B cell (primary cell): ENCODE data around the gene CEP164. TPM values are rescaled to one million over a fixed set of nuclear protein-coding genes. Genes with fewer than 3 reads are reported as not detected.

Experiments used
- ATAC-seq: fragments of 200-7000 bp; cut with Tn5 transposase; one replicate; pipeline ENCODE4 v1.10.0; 2021; ENCODE audit warnings: low read depth, mild to moderate bottlenecking, moderate number of reproducible peaks, moderate library complexity
- CTCF ChIA-PET: fragments of 350-600 bp; sonication (Branson Sonifier 250); formaldehyde crosslinking; loops from one replicate; lab custom pipeline; 2021; ENCODE audit warnings: antibody characterized with exemption, inconsistent platforms; lab: Charles Lee
- POLR2A ChIA-PET: fragments of 350-600 bp; sonication (Branson Sonifier 250); formaldehyde crosslinking; loops from one replicate; lab custom pipeline; 2021; ENCODE audit warnings: antibody characterized with exemption; lab: Charles Lee
- DNase-seq: peaks from one replicate; pipeline ENCODE4 v3.0.0; 2013
- H2AFZ ChIP-seq: 2 replicates; pipeline ENCODE4 v1.6.1; 2012; ENCODE audit warnings: mild to moderate bottlenecking, low read depth, low read length; ENCODE audit not compliant: insufficient read depth, poor library complexity, severe bottlenecking
- H3K27ac ChIP-seq, 2 donors: 1 replicate in 1 of 2; 2 replicates in 1 of 2; pipeline ENCODE4 v1.5.1; 2012 to 2013; ENCODE audit warnings: low read length in 2 of 2, mild to moderate bottlenecking in 2 of 2, moderate library complexity in 1 of 2
- H3K27me3 ChIP-seq, 4 experiments: fragments of 200-600 bp in 1 of 4; sonication (generic) in 1 of 4; replicated peaks in 1 of 4; 1 replicate in 2 of 4; 2 replicates in 2 of 4; pipeline versions ENCODE4 v1.6.1 to v1.7.0; 2013 to 2016; ENCODE audit warnings: low read length in 3 of 4, mild to moderate bottlenecking in 2 of 4, mixed read lengths in 1 of 4, moderate library complexity in 1 of 4; ENCODE audit not compliant: insufficient read depth in 4 of 4, control insufficient read depth in 3 of 4; ENCODE audit errors: control extremely low read depth in 1 of 4
- H3K36me3 ChIP-seq, 2 experiments: replicated peaks in 1 of 2; 1 replicate in 1 of 2; 2 replicates in 1 of 2; pipeline versions ENCODE4 v1.6.1 to v1.7.1; 2013; ENCODE audit warnings: low read length in 1 of 2; ENCODE audit not compliant: insufficient read depth in 2 of 2, control insufficient read depth in 1 of 2; ENCODE audit errors: control extremely low read depth in 1 of 2, extremely low read depth in 1 of 2
- H3K4me1 ChIP-seq, 2 donors: fragments of 200-600 bp in 1 of 2; sonication (generic) in 1 of 2; 1 replicate in 1 of 2; 2 replicates in 1 of 2; pipeline versions ENCODE4 v1.5.1 to v1.6.1; 2013 to 2017; ENCODE audit warnings: low read length in 2 of 2; ENCODE audit not compliant: control insufficient read depth in 2 of 2, insufficient read depth in 2 of 2
- H3K4me2 ChIP-seq: replicated peaks from 2 replicates; pipeline ENCODE3; 2012; ENCODE audit warnings: mild to moderate bottlenecking, low read depth, low read length; ENCODE audit not compliant: poor library complexity, severe bottlenecking
- H3K4me3 ChIP-seq, 5 experiments: fragments of 200-600 bp in 1 of 5; sonication (generic) in 1 of 5; 1 replicate in 3 of 5; 2 replicates in 2 of 5; pipeline versions ENCODE4 v1.5.1 to v1.7.0; 2011 to 2016; ENCODE audit warnings: low read length in 4 of 5, mild to moderate bottlenecking in 4 of 5, low read depth in 2 of 5, control low read depth in 1 of 5, moderate library complexity in 1 of 5; ENCODE audit not compliant: insufficient read depth in 1 of 5; ENCODE audit errors: control extremely low read depth in 1 of 5, extremely low read depth in 1 of 5
- H3K79me2 ChIP-seq: fragments of 200-600 bp; sonication (generic); one replicate; pipeline ENCODE4 v1.6.0; 2016; ENCODE audit warnings: low read length; ENCODE audit not compliant: control insufficient read depth, insufficient read depth
- H3K9ac ChIP-seq: fragments of 200-600 bp; sonication (generic); 2 replicates; pipeline ENCODE4 v1.6.1; 2017; ENCODE audit warnings: mild to moderate bottlenecking, low read length, moderate library complexity
- H3K9me3 ChIP-seq, 3 donors: one replicate each; pipeline versions ENCODE4 v1.6.1 to v1.7.1; 2013; ENCODE audit warnings: low read length in 2 of 3; ENCODE audit not compliant: control insufficient read depth in 2 of 3, insufficient read depth in 1 of 3; ENCODE audit errors: control extremely low read depth in 1 of 3
- H4K20me1 ChIP-seq: 2 replicates; pipeline ENCODE4 v1.6.0; 2012; ENCODE audit warnings: mild to moderate bottlenecking, low read length; ENCODE audit not compliant: insufficient read depth, control insufficient read depth, poor library complexity, severe bottlenecking
- H3K27ac Mint-ChIP-seq: one replicate; pipeline ENCODE4 v1.8.0; 2021; ENCODE audit warnings: mixed read lengths
- H3K27me3 Mint-ChIP-seq: one replicate; pipeline ENCODE4 v1.8.0; 2021; ENCODE audit warnings: mixed read lengths
- H3K4me1 Mint-ChIP-seq: one replicate; pipeline ENCODE4 v1.8.0; 2021; ENCODE audit warnings: mixed read lengths
- H3K4me3 Mint-ChIP-seq: one replicate; pipeline ENCODE4 v1.8.0; 2021; ENCODE audit warnings: mixed read lengths
- H3K9me3 Mint-ChIP-seq: one replicate; pipeline ENCODE4 v1.8.0; 2022; ENCODE audit warnings: mixed read lengths; ENCODE audit not compliant: insufficient read depth
- EZH2 ChIP-seq: IDR thresholded peaks from 2 replicates; pipeline ENCODE4 v1.6.1; 2012; ENCODE audit warnings: borderline replicate concordance, low read depth, mild to moderate bottlenecking, moderate library complexity, low read length; ENCODE audit not compliant: insufficient read depth, poor library complexity, severe bottlenecking
- whole genome bisulfite sequencing: methylation state at CpG from one replicate; pipeline ENCODE4 v1.1.5; 2013; ENCODE audit warnings: missing lambda C conversion rate; ENCODE audit not compliant: insufficient coverage; 5-methylcytosine and 5-hydroxymethylcytosine counted together
- intact Hi-C: fragments of 100-400 bp; cut with micrococcal nuclease; formaldehyde crosslinking; loops from one replicate; pipeline ENCODE4 v1.10.0; 2022
- polyA plus RNA-seq: library from polyadenylated mRNA; depleted of rRNA; stranded (reverse); fragments of >200 nt; gene quantifications from 2 replicates; pipeline ENCODE4 v1.2.3, GENCODE V29; 2012
- total RNA-seq, 2 donors: library from RNA; stranded (reverse); fragments of 120-200 nt in 1 of 2; gene quantifications; 1 replicate in 1 of 2; 2 replicates in 1 of 2; pipeline versions ENCODE4 v1.2.3 to v1.2.4, GENCODE V29; 2013 to 2022
- TF ChIP-seq, protein P1 (sequence below): fragments of 200-600 bp; IDR thresholded peaks from one replicate; pipeline ENCODE4 v1.8.0; 2022; ENCODE audit warnings: antibody characterized with exemption, mild to moderate bottlenecking

Gene CEP164
- total and polyA plus RNA-seq, 2 donors (not counting 1 experiment from before 2014, with no cell fraction given) = 31.5 to 54.8 TPM

GRCh38 chr11:117303101-117303500 is 24.6 kb upstream of the CEP164 start:
- no peak overlapping the region for H3K27ac Mint-ChIP-seq
- ChIA-PET POLR2A (no interaction called here), CTCF (no interaction called here)
- Histone ChIP-seq H4K20me1 (no peaks in the 10 kb centered on the region), H3K36me3 (no peaks in the 10 kb centered on the region), H3K4me3 (no peak overlapping the region), H3K4me2 (no peak overlapping the region), H3K27me3 (peaks cover 0 to 3% (median 2%) of the 10 kb centered on the region in 4 experiments), H3K4me1 (no peaks in the 10 kb centered on the region), H3K9me3 (no peaks in the 10 kb centered on the region), H3K9ac (no peak overlapping the region), H3K27ac (no peak overlapping the region), H3K79me2 (no peaks in the 10 kb centered on the region), H2AFZ (no peak overlapping the region)
- peaks cover 9% of the 10 kb centered on the region for H3K27me3 Mint-ChIP-seq
- 83% methylated on average over 4 of the region's 4 CpGs for WGBS
- DNase-seq (no peak), ATAC-seq (no peak)
- no peaks in the 10 kb centered on the region for H3K9me3 Mint-ChIP-seq
- H3K4me3 Mint-ChIP-seq = no peak overlapping the region
- intact Hi-C loops = no loop called here
- no peaks in the 10 kb centered on the region for H3K4me1 Mint-ChIP-seq
- TF ChIP-seq EZH2 = no peak
- TF ChIP-seq, protein P1, sequence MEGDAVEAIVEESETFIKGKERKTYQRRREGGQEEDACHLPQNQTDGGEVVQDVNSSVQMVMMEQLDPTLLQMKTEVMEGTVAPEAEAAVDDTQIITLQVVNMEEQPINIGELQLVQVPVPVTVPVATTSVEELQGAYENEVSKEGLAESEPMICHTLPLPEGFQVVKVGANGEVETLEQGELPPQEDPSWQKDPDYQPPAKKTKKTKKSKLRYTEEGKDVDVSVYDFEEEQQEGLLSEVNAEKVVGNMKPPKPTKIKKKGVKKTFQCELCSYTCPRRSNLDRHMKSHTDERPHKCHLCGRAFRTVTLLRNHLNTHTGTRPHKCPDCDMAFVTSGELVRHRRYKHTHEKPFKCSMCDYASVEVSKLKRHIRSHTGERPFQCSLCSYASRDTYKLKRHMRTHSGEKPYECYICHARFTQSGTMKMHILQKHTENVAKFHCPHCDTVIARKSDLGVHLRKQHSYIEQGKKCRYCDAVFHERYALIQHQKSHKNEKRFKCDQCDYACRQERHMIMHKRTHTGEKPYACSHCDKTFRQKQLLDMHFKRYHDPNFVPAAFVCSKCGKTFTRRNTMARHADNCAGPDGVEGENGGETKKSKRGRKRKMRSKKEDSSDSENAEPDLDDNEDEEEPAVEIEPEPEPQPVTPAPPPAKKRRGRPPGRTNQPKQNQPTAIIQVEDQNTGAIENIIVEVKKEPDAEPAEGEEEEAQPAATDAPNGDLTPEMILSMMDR = no peak

GRCh38 chr11:117303646-117304315 is 23.9 kb upstream of the CEP164 start:
- H3K9ac ChIP-seq = no peak overlapping the region
- no peak overlapping the region for H3K4me2 ChIP-seq
- ChIA-PET CTCF (no interaction called here), POLR2A (no interaction called here)
- peaks cover 13% of the 10 kb centered on the region for H3K27me3 Mint-ChIP-seq
- WGBS = 79% methylated on average over 2 of the region's 5 CpGs
- H3K9me3 Mint-ChIP-seq = no peaks in the 10 kb centered on the region
- H3K27me3 ChIP-seq = peaks cover 0 to 3% (median 2%) of the 10 kb centered on the region in 4 experiments
- ATAC-seq = no peak
- H3K4me3 Mint-ChIP-seq = no peak overlapping the region
- intact Hi-C loops = no loop called here
- no peak overlapping the region for H3K27ac Mint-ChIP-seq
- no peaks in the 10 kb centered on the region for H3K4me1 ChIP-seq
- TF ChIP-seq, protein P1 = no peak
- H3K27ac ChIP-seq = no peak overlapping the region
- H3K4me3 ChIP-seq = no peak overlapping the region
- no peak overlapping the region for H2AFZ ChIP-seq
- no peaks in the 10 kb centered on the region for H4K20me1 ChIP-seq
- H3K79me2 ChIP-seq = no peaks in the 10 kb centered on the region
- no peaks in the 10 kb centered on the region for H3K9me3 ChIP-seq
- no peak for DNase-seq
- no peaks in the 10 kb centered on the region for H3K4me1 Mint-ChIP-seq
- no peaks in the 10 kb centered on the region for H3K36me3 ChIP-seq
